NCI-H2196 treated with DMSO at 0.1 percent for 48 hours (cell line): ENCODE measurements around the gene GTF3C6.
"Not testable (repeated sequence)": the region's sequence is repeated elsewhere in the genome, so short reads cannot be mapped to it uniquely, and the experiment has no call there.

Experiments used
- DNase-seq: peaks from one replicate; lab custom pipeline; 2025; ENCODE audit not compliant: unreplicated experiment; lab: John Stamatoyannopoulos, UW

Gene GTF3C6

GRCh38 chr6:110979565-110980101, 21.1 kb downstream of the GTF3C6 start:
- no peak for DNase-seq

GRCh38 chr6:110980227-110980626, 21.7 kb downstream of the GTF3C6 start:
- DNase-seq: no peak

- no peak for DNase-seq
These were observed 22.1 kb downstream of the GTF3C6 start for GRCh38 chr6:110980648-110981047.

GRCh38 chr6:110981202-110981600, 22.7 kb downstream of the GTF3C6 start:
- no peak for DNase-seq

GRCh38 chr6:110990840-110991576, 32.5 kb downstream of the GTF3C6 start:
- no peak for DNase-seq

GRCh38 chr6:110996691-110997090, 38.2 kb downstream of the GTF3C6 start:
- DNase-seq: no peak

- DNase-seq: no peak
These were observed 41.2 kb downstream of the GTF3C6 start for GRCh38 chr6:110999634-111000270.

- DNase-seq: no peak
These were observed 43.8 kb downstream of the GTF3C6 start for GRCh38 chr6:111002350-111002749.

- DNase-seq: peak; percentile 70
These were observed 53.0 kb downstream of the GTF3C6 start for GRCh38 chr6:111011360-111012142.

- no peak for DNase-seq
These were observed 53.6 kb downstream of the GTF3C6 start for GRCh38 chr6:111012143-111012452.

GRCh38 chr6:111012520-111012919, 54.0 kb downstream of the GTF3C6 start:
- not testable (repeated sequence) for DNase-seq

- no peak for DNase-seq
These were observed 54.8 kb downstream of the GTF3C6 start for GRCh38 chr6:111013144-111013915.

- no peak for DNase-seq
These were observed 57.1 kb downstream of the GTF3C6 start for GRCh38 chr6:111015389-111016124.

- DNase-seq: not testable (repeated sequence)
These were observed 58.7 kb downstream of the GTF3C6 start for GRCh38 chr6:111017241-111017640.
